SK-N-SH treated with all-trans-retinoic acid at 6 μM for 48 hours (cell line): ENCODE results near the gene AUTS2.

Source experiments
- ATAC-seq: fragments of 200-7000 bp; cut with Tn5 transposase; 3 replicates; pipeline ENCODE4 v1.9.1; 2020; ENCODE audit warnings: mild to moderate bottlenecking, moderate library complexity
- ARNTL ChIP-seq: fragments of 450-650 bp; formaldehyde crosslinking; IDR thresholded peaks from 2 replicates; pipeline ENCODE4 v1.5.0; 2020; ENCODE audit warnings: low read depth, mild to moderate bottlenecking, moderate library complexity, borderline replicate concordance
- BACH2 ChIP-seq: fragments of 250-450 bp; sonication (Bioruptor Pico); IDR thresholded peaks from 2 replicates; pipeline ENCODE4 v1.9.0; 2021; ENCODE audit warnings: mild to moderate bottlenecking, borderline replicate concordance
- CREB5 ChIP-seq: fragments of 250-450 bp; sonication (Bioruptor Pico); IDR thresholded peaks from 2 replicates; pipeline ENCODE4 v1.5.1; 2020; ENCODE audit warnings: low read depth, mild to moderate bottlenecking, moderate library complexity
- CSRNP3 ChIP-seq: fragments of 250-450 bp; sonication (Bioruptor Pico); IDR thresholded peaks from 2 replicates; pipeline ENCODE4 v1.5.1; 2021; ENCODE audit warnings: mild to moderate bottlenecking, moderate library complexity
- ESRRG ChIP-seq: fragments of 250-450 bp; sonication (Bioruptor Pico); IDR thresholded peaks from 2 replicates; pipeline ENCODE4 v1.6.1; 2021; ENCODE audit warnings: mild to moderate bottlenecking
- GLIS3 ChIP-seq: fragments of 250-450 bp; sonication (Bioruptor Pico); IDR thresholded peaks from 2 replicates; pipeline ENCODE4 v1.5.0; 2020; ENCODE audit warnings: mild to moderate bottlenecking, moderate library complexity
- ISL1 ChIP-seq: fragments of 250-450 bp; sonication (Bioruptor Pico); IDR thresholded peaks from 2 replicates; pipeline ENCODE4 v2.1.2; 2022; ENCODE audit warnings: mild to moderate bottlenecking, moderate library complexity
- OSR1 ChIP-seq: fragments of 250-450 bp; sonication (Bioruptor Pico); IDR thresholded peaks from 2 replicates; pipeline ENCODE4 v1.8.0; 2022; ENCODE audit warnings: moderate library complexity, mild to moderate bottlenecking, inconsistent platforms
- PPARA ChIP-seq: fragments of 250-450 bp; sonication (Bioruptor Pico); IDR thresholded peaks from 2 replicates; pipeline ENCODE4 v1.5.0; 2020; ENCODE audit warnings: mild to moderate bottlenecking, borderline replicate concordance
- RARB ChIP-seq: fragments of 250-450 bp; sonication (Bioruptor Pico); IDR thresholded peaks from 2 replicates; pipeline ENCODE4 v1.8.0; 2021; ENCODE audit warnings: mild to moderate bottlenecking, moderate library complexity
- SNAI2 ChIP-seq: fragments of 250-450 bp; sonication (Bioruptor Pico); IDR thresholded peaks from 2 replicates; pipeline ENCODE4 v1.5.0; 2020; ENCODE audit warnings: mild to moderate bottlenecking, moderate library complexity
- TCF4 ChIP-seq: fragments of 250-450 bp; sonication (Bioruptor Pico); IDR thresholded peaks from 2 replicates; pipeline ENCODE4 v1.8.0; 2021; ENCODE audit warnings: mild to moderate bottlenecking, moderate library complexity, borderline replicate concordance
- TOX ChIP-seq: fragments of 250-450 bp; sonication (Bioruptor Pico); IDR thresholded peaks from 2 replicates; pipeline ENCODE4 v1.8.0; 2021; ENCODE audit warnings: mild to moderate bottlenecking, moderate library complexity, borderline replicate concordance
- ZC3H10 ChIP-seq: fragments of 250-450 bp; sonication (Bioruptor Pico); IDR thresholded peaks from 2 replicates; pipeline ENCODE4 v1.5.1; 2021; ENCODE audit warnings: mild to moderate bottlenecking, moderate library complexity
- ZFP3 ChIP-seq: fragments of 250-450 bp; sonication (Bioruptor Pico); IDR thresholded peaks from 2 replicates; pipeline ENCODE4 v1.5.0; 2020; ENCODE audit warnings: mild to moderate bottlenecking, moderate library complexity
- ZFP30 ChIP-seq: fragments of 450-650 bp; formaldehyde crosslinking; IDR thresholded peaks from 2 replicates; pipeline ENCODE4 v1.5.0; 2022; ENCODE audit warnings: mild to moderate bottlenecking, moderate library complexity
- ZNF565 ChIP-seq: fragments of 450-650 bp; formaldehyde crosslinking; conservative IDR thresholded peaks from 2 replicates; pipeline ENCODE4 v1.5.0; 2020; ENCODE audit warnings: low read depth, mild to moderate bottlenecking, moderate library complexity
- ZNF70 ChIP-seq: fragments of 450-650 bp; formaldehyde crosslinking; IDR thresholded peaks from 2 replicates; pipeline ENCODE4 v1.5.0; 2020; ENCODE audit warnings: mild to moderate bottlenecking, moderate library complexity
- ZNF8 ChIP-seq: fragments of 450-650 bp; formaldehyde crosslinking; IDR thresholded peaks from 2 replicates; pipeline ENCODE4 v1.5.0; 2020; ENCODE audit warnings: mild to moderate bottlenecking, moderate library complexity
- TF ChIP-seq, protein P1 (sequence below): fragments of 250-450 bp; sonication (Bioruptor Pico); IDR thresholded peaks from 2 replicates; pipeline ENCODE4 v1.5.0; 2020; ENCODE audit warnings: mild to moderate bottlenecking, moderate library complexity
- TF ChIP-seq, protein P2 (sequence below): fragments of 250-450 bp; sonication (Bioruptor Pico); IDR thresholded peaks from 2 replicates; pipeline ENCODE4 v1.8.0; 2020; ENCODE audit warnings: mild to moderate bottlenecking, moderate library complexity, borderline replicate concordance

Gene AUTS2

DNA sequence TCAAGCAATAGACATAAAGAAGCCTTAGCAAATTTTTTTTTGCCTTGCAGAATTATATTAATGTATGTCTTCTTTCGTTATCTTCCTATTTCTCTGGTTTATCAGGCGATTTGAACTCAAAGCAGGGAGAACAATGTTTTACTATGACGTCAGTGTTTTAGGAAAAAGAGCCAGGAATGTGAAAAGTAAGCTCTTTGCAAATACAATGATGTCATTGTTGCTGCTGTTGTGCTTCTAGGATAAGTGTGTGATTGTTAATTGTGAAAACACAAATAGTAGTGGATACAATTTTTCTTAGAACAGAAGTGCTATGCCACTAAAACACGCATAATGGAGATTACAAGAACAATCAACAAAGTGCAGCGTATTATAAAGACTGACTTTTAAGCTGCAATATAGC is 9.5 kb upstream of the AUTS2 start:
- TF ChIP-seq CREB5 = peak; percentile 49; the same call in 1 of the 2 replicates
- TF ChIP-seq PPARA = no peak
- TF ChIP-seq, all 23 proteins: peak for 1

GRCh38 chr7:69591805-69592204 is 6.5 kb upstream of the AUTS2 start:
- TF ChIP-seq TOX (no peak), ZNF565 (no peak), TCF4 (CRISPR knock-in tag) (no peak), BACH2 (CRISPR knock-in tag) (no peak), ZNF70 (CRISPR knock-in tag) (no peak)
- TF ChIP-seq, protein P1, sequence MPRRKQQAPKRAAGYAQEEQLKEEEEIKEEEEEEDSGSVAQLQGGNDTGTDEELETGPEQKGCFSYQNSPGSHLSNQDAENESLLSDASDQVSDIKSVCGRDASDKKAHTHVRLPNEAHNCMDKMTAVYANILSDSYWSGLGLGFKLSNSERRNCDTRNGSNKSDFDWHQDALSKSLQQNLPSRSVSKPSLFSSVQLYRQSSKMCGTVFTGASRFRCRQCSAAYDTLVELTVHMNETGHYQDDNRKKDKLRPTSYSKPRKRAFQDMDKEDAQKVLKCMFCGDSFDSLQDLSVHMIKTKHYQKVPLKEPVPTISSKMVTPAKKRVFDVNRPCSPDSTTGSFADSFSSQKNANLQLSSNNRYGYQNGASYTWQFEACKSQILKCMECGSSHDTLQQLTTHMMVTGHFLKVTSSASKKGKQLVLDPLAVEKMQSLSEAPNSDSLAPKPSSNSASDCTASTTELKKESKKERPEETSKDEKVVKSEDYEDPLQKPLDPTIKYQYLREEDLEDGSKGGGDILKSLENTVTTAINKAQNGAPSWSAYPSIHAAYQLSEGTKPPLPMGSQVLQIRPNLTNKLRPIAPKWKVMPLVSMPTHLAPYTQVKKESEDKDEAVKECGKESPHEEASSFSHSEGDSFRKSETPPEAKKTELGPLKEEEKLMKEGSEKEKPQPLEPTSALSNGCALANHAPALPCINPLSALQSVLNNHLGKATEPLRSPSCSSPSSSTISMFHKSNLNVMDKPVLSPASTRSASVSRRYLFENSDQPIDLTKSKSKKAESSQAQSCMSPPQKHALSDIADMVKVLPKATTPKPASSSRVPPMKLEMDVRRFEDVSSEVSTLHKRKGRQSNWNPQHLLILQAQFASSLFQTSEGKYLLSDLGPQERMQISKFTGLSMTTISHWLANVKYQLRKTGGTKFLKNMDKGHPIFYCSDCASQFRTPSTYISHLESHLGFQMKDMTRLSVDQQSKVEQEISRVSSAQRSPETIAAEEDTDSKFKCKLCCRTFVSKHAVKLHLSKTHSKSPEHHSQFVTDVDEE (CRISPR knock-in tag) = no peak
- ATAC-seq = no peak

More for the DNA sequence above, 9.5 kb upstream of the AUTS2 start:
- no peak for ATAC-seq

DNA sequence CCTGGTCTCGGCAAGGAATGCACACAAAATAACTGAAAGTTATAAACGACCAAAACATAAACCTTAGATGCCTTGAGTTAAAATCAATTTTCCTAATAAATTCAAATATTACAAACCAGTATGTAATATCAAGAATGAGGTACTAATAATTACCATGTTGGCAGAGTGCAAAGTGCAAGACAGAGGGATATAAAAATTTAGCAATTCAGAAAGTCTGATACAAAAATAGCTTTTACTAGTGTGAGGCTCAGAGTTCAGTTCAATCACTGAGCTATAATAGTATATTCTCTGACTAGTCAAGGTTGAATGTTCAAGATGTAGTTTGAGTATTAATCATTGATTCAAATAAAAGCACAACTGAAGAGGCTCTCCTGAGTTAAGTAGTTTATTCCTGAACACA is 4.8 kb upstream of the AUTS2 start:
- TF ChIP-seq RARB (CRISPR knock-in tag) (no peak), ESRRG (no peak), ZNF565 (no peak)
- ATAC-seq = no peak

DNA sequence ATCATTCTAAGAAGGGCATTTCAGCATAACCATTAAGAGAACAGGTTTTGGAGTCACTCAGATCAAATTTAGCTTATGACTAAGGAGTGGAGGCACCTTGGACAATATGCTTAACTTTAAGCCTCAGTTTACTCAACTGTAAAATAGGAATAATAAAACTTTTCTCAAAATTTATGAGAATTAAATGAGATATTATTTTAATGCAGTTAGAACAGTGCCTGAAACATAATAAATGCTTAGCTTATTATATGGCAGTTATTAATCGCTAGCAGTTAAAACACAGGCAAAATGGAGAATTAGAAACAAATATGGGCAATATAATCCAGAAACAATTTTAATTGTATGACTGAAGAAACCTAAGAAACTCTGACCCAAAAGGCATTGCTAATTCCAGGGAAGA is 2.9 kb upstream of the AUTS2 start:
- no peak for ATAC-seq
- TF ChIP-seq SNAI2 (CRISPR knock-in tag) (no peak), ZFP30 (no peak), ARNTL (CRISPR knock-in tag) (no peak), OSR1 (CRISPR knock-in tag) (no peak), ZNF8 (CRISPR knock-in tag) (no peak), GLIS3 (no peak), ISL1 (CRISPR knock-in tag) (no peak), ZNF565 (no peak), TCF4 (CRISPR knock-in tag) (no peak), ZNF70 (CRISPR knock-in tag) (no peak), RARB (CRISPR knock-in tag) (no peak), CSRNP3 (CRISPR knock-in tag) (no peak), ZFP3 (CRISPR knock-in tag) (no peak)
- TF ChIP-seq, all 23 proteins: peak for 0

DNA sequence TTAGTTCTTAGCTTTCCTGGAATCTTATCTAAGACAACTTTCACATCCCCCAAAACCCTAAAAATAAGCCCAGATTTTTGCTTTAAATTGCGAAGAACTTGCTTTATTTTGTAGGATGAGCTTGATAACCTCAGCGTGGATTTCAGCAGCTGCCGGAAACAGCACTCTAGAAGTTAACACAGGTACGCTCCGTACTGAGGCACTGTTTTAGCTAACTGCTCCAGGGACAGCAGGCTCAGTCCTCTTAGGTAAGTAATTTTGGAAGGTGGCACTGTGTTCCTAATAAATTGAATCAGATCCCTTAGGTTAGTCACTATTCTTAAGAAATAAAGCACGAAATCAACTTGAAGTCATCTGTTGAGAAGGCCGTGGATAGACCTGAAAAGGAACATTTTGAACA is 2.2 kb upstream of the AUTS2 start:
- TF ChIP-seq SNAI2 (CRISPR knock-in tag) = no peak
- no peak for ATAC-seq

DNA sequence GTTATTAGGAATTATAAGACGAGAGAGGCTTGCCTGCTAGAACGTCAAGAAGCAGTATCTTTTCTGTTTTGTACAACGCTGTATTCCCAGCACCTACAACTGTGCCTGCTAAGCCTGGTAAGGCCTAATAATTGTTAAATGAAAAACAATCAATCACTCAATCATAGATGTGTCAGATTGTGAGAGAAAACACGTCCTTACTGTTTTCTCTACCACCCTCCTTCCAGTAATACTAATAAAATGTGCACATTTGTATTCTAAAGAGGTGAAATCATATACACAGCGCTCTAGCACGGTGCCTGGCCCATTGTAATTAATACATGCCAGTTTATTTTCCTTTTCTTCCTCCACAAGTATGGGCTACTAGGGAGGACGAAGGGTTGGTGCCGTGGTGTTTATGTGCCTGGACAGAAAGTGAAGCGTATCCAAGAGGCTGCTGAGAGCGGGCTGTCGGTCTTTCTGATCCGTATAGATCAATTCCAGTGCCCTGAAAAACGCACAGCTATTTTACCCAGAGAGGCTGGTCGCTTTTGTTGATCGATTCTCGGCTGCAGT is 1.5 kb upstream of the AUTS2 start:
- no peak; the same call in 2 of the 3 replicates for ATAC-seq
- TF ChIP-seq, protein P2, sequence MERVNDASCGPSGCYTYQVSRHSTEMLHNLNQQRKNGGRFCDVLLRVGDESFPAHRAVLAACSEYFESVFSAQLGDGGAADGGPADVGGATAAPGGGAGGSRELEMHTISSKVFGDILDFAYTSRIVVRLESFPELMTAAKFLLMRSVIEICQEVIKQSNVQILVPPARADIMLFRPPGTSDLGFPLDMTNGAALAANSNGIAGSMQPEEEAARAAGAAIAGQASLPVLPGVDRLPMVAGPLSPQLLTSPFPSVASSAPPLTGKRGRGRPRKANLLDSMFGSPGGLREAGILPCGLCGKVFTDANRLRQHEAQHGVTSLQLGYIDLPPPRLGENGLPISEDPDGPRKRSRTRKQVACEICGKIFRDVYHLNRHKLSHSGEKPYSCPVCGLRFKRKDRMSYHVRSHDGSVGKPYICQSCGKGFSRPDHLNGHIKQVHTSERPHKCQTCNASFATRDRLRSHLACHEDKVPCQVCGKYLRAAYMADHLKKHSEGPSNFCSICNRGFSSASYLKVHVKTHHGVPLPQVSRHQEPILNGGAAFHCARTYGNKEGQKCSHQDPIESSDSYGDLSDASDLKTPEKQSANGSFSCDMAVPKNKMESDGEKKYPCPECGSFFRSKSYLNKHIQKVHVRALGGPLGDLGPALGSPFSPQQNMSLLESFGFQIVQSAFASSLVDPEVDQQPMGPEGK (CRISPR knock-in tag) = no peak
- TF ChIP-seq BACH2 (CRISPR knock-in tag) (no peak), ZC3H10 (no peak)
